Hematopoietic multipotent progenitor cell (in vitro differentiated cells): ENCODE measurements around the gene RBM33. TPM values are rescaled to one million over a fixed set of nuclear protein-coding genes. Genes with fewer than 3 reads are reported as not detected.
"Not testable (repeated sequence)": the region's sequence is repeated elsewhere in the genome, so short reads cannot be mapped to it uniquely, and the experiment has no call there.

Source experiments
- DNase-seq, 3 donors: peaks; one replicate each; pipeline ENCODE4 v3.0.0-alpha.2; 2011 to 2015; ENCODE audit warnings: low read depth in 2 of 3, low spot score in 2 of 3
- total RNA-seq: library from RNA; depleted of rRNA; stranded (reverse); fragments of >200 nt; gene quantifications from one replicate; pipeline ENCODE4 v1.2.3, GENCODE V29; 2012

The RBM33 gene
- total RNA-seq, 1 donor = 36.4 TPM

- DNase-seq = not testable (repeated sequence)
These were observed 43.8 kb downstream of the RBM33 start for GRCh38 chr7:155688237-155688636.

GRCh38 chr7:155690655-155691054 lies 46.2 kb downstream of the RBM33 start:
- DNase-seq = not testable (repeated sequence)

- DNase-seq = no peak
These were observed 47.9 kb downstream of the RBM33 start for GRCh38 chr7:155692317-155692716.

- no peak for DNase-seq
These were observed 49.4 kb downstream of the RBM33 start for GRCh38 chr7:155693826-155694225.

GRCh38 chr7:155694851-155695250 lies 50.4 kb downstream of the RBM33 start:
- no peak for DNase-seq

- DNase-seq = no peak
These were observed 52.3 kb downstream of the RBM33 start for GRCh38 chr7:155696747-155697146.

GRCh38 chr7:155698633-155699032 lies 54.2 kb downstream of the RBM33 start:
- DNase-seq = no peak

- DNase-seq = no peak
These were observed 54.7 kb downstream of the RBM33 start for GRCh38 chr7:155699180-155699579.

GRCh38 chr7:155700847-155701246 lies 56.4 kb downstream of the RBM33 start:
- DNase-seq = no peak

- DNase-seq = peak in 1 of 3 donors; percentile 9
These were observed 57.6 kb downstream of the RBM33 start for GRCh38 chr7:155701972-155702544.

GRCh38 chr7:155702616-155703015 lies 58.2 kb downstream of the RBM33 start:
- DNase-seq = no peak

GRCh38 chr7:155705623-155706360 lies 61.3 kb downstream of the RBM33 start:
- DNase-seq = no peak

GRCh38 chr7:155706376-155706775 lies 61.9 kb downstream of the RBM33 start:
- DNase-seq = no peak

- no peak for DNase-seq
These were observed 65.0 kb downstream of the RBM33 start for GRCh38 chr7:155709453-155709852.

- DNase-seq = no peak
These were observed 65.6 kb downstream of the RBM33 start for GRCh38 chr7:155710031-155710430.

- DNase-seq = no peak
These were observed 66.1 kb downstream of the RBM33 start for GRCh38 chr7:155710530-155710929.

- no peak for DNase-seq
These were observed 66.6 kb downstream of the RBM33 start for GRCh38 chr7:155711081-155711480.

- DNase-seq = no peak
These were observed 68.9 kb downstream of the RBM33 start for GRCh38 chr7:155713384-155713783.

- no peak for DNase-seq
These were observed 70.2 kb downstream of the RBM33 start for GRCh38 chr7:155714702-155715101.

GRCh38 chr7:155715111-155715805 lies 70.8 kb downstream of the RBM33 start:
- DNase-seq = no peak

- no peak for DNase-seq
These were observed 72.7 kb downstream of the RBM33 start for GRCh38 chr7:155717010-155717744.
